GM12891 (cell line): ENCODE results near the gene RNF141.

ENCODE experiments used
- POLR2A ChIP-seq: IDR thresholded peaks from 2 replicates; pipeline ENCODE4 v1.6.1; 2011; ENCODE audit warnings: low read depth, low read length, control low read depth
- POLR2AphosphoS5 ChIP-seq: IDR thresholded peaks from 2 replicates; pipeline ENCODE4 v1.6.1; 2011; ENCODE audit warnings: low read depth, low read length, control low read depth
- SPI1 ChIP-seq: IDR thresholded peaks from 2 replicates; pipeline ENCODE4 v1.6.1; 2011; ENCODE audit warnings: low read depth, low read length, control low read depth
- TAF1 ChIP-seq: IDR thresholded peaks from 2 replicates; pipeline ENCODE4 v1.6.1; 2011; ENCODE audit warnings: low read depth, low read length, control low read depth

DNA sequence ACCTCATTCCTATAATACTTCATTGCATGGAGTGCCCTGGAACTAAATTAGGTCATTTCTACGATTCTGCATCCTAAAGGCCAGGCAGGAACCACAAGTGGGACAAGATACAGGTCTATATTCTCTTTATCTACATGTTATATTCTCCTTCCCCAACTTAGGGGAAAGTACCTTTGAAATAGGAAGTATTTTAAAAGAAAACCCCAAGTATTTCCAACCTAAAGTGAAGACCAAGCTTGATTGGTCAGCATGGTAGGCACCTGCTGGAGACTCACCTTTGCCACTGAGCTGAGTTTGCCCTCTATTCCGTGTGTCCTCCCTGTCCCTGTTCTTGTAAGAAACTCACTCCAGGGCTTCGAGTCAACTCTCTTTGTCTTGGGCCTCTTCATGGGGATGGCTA lies 38.7 kb upstream of the RNF141 start:
- TF ChIP-seq POLR2AphosphoS5 (no peak), POLR2A (no peak), TAF1 (no peak), SPI1 (no peak)
